ENCODE data around the gene ATRN.

ATRN gene

DNA sequence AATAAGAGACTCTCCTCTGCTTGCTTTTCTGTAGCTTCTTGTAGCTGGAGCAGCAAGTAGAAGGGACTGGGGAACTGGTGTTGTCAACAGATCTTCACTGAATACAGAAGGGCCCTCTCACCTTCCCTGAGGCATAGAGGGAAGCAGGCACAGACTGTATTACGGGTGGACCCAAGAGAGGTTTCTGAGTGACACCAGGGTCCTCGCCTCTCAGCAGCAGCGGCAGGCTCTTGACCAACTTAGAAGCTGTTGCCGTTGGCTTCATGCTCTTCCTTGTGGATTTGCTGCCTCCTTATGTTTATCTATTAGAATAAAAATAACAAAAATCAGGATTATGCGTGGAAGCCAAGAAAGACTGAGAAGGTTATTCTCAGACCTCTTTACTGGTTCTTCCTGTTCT lies 160.7 kb downstream of the ATRN start:
- no peak for DNase-seq

DNA sequence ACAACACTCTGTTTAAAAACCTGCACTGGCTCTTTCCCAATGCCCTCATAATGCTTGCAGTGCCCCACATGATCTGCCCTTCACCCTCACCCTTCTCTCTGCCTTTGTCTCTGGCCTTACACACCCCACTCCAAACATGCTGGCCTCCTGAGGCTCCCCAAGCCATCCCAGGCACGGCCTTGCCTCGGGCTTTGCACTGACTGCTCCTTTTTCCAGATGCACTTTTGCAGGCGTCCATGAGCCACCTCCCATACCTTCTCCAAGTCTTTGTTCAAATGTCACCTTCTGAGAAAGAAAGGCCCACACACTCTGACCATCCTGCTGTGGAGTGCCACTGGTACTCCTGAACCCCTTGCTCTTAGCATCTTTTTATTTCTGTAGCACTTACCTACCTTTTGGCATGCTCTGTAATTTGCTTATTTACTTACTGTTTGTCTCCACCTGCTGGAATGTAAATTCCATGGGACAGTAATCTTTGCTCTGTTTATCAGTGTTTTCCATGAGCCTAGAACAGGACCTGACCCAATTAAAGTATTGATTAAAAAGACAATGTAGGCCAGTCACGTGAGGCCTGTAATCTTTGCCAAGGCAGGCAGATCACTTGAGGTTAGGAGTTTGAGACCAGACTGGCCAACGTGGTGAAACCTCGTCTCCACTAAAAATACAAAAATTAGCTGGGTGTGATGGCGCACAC lies 161.6 kb downstream of the ATRN start:
- DNase-seq = no peak

DNA sequence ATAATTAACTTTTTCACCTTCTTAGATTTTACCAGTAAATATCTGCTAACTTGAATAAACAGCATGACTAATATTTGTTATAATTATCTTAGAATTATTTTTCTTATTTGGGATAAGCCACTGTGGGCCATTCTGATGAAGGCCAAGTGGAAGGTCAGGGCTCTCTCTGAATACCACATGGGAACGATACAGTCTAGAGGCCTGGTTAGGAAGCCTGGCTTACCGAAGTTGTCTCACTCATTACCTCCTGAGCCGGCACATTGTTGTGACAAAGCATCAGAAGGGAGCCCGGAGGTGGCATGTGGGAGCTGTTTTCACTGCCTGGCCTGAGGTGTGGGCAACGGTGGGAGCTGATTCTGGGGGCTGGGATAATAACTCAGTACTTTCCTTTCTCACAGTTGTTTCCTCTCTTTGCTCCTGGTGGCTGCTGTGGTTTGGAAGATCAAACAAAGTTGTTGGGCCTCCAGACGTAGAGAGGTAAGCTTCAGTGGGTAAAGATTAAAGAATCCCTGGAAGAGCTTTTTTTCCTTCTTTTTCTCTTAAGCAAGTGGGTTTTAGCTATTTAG lies 163.2 kb downstream of the ATRN start:
- DNase-seq = no peak

DNA sequence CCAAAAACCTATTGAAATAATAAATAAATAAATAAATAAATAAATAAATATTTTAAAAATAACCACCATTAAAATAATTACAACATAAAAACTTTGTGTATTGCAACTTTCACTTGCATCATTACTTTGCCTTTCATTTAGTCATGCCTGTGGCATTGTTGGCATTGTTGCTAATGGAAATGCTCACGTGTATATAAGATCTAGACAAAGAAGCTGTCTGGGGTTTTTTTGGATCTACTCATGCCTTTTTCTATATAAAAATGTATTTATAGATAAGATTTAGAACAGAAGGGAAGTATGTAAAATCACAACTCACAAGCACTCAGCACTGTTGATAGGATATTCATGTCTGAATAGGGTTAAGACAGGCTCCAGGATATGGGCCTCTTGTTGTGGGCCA lies 164.5 kb downstream of the ATRN start:
- no peak for DNase-seq

DNA sequence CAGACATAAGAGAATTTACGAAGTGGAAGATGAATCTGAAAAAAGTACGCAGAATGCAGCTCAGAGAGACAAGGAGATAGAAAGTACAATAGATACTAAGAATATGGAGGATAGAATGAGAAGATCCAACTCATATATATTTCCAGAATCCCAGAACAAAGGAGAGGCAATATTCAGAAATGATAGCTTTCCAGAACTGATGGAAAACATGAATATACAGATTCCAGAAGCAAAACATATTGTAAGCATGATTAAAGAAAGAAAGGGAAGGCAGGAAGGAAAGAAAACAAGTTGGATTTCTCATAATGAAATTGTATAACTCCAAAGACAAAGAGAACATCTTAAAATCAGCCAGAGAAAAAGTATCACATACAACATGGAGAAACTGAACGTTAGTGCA lies 169.4 kb downstream of the ATRN start:
- no peak for DNase-seq

DNA sequence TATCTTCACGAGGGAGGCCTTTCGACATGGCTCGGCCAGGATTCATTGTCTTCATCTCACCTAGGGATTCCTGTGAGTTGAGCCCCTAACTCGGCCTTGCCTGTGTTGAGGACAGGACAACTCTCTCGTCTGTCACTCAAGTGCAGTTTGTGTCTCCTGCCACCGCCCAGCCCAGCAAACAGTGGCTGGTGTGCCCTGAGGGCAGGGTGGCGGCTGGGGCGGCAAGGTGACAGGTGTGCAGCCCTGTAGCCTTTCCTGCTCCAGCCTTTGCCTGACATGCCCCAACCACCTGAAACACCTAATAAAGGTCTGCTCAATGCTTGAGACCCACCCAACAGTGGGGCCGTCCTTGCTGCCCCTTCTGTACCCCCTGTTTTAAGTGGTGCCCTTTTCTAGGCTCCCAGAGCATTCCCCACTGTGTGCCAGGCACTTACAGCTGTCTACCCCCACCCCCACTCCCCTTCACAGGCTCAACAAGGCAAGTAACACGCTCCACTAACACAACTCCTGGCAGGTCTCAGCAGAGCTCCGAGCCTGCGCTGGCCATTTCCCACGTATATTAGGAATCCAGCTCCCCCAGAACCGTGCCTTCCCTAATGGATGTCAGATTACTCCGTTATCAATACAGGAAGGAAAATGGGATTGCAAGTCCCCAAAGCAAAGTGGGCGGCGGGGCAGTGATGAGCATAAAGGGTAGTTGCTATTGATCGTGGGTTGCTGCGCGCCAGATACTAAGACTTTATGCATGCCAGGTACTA lies 174.7 kb downstream of the ATRN start:
- no peak for DNase-seq

DNA sequence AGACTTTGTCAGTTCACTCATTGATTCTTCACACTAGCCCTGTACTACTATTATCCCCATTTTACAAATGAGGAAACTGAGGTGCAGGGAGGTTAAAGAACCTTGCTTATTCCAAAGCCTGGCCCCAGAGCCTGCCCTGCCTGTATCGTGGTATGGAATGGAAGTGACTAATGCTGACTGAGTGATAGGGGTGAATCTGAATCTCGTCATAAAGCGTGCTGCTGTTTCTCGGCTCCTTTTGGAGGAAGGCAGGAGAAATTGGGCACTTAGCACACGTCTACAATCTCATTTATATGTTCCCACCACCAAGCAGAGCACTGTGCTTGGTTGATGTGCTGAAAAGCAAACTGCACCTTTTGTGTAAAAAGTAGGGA lies 175.2 kb downstream of the ATRN start:
- DNase-seq = no peak

DNA sequence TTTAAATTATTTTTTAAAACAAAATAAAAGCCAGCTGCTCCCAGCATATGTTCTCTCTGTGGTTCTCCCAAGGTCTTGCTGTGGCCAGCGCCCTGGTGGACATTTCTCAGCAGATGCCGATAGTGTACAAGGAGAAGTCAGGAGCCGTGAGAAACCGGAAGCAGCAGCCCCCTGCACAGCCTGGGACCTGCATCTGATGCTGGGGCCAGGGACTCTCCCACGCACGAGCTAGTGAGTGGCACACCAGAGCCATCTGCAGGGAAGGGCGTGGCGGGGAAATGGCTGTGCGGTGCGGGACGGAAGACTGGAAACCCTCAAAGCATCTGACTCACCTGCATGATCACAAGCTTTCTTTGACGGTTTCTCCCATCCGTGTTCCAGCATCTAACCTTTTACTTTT lies 175.8 kb downstream of the ATRN start:
- no peak for DNase-seq

DNA sequence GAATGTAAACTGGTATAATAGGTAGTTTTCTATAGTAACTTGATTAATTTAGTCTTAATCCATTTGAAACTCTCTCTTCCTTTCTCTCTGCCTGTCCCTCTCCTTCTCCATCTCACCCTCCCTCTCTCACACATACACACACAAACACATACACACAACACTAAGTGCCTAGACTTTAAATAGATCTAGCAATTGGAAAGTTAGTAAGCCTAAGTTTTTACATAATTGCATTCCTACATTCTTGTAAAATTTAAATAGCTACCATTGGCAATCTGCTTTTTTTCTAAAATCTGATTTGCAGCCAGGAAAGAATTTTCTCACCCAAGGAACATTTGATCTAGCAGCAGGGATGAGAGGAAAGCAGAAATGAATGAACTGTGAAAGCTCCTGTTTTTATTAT lies 176.7 kb downstream of the ATRN start:
- DNase-seq = no peak

DNA sequence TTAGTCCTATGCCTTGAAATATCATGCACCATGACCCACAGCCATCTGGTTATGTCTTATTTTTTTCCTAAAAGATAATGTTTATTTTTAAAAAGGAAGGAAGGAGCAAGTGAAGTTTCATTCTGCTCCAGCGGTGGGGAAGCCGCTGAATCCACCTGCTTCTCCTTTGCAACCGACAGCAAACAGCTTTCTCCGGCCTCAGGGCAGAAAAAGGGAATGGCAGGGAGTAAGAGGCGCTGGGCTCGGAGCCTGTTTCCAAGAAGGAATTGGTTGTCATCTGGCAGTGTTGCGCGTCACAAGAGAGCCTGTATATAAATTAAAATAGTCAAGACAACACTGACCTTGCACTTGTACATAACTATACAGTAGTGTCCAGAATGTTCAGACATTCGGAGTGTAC lies 178.1 kb downstream of the ATRN start:
- no peak for DNase-seq

DNA sequence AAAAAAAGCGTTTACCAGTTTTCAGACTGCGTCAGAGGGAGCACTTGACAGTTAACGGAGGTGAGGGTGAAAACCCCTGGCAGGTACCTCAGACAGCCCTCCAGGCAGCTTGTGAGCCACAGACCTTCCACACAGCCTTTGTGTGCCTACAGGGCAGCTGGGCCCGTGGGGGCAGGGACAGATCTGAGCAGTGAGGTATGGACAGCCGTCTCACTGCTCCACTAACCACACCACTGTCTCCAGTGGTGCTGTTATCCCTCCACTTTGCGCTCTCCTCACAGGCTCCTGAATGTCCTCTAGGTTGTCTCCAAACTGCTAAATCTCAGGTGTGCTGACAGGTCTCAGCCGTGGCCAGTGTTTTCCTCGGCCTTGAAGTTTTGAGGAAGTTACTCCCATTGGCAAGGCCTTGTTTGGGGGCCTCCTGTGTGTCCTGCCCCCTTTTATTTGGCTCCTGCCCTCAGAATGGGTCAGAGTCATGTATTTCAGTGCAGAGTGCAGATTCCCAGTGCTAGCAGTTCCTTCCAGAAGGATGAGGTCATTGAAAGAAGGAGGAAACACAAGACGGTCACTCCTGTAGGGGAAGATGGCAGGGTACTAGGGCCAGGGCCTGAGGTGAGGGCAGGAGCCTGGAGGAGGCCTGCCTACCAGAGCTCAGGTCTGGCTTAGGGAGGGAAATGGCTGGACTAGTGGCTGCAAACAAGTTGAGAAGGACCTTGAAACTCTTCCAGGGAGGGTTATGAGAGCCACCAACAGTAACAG lies 180.6 kb downstream of the ATRN start:
- no peak for DNase-seq

DNA sequence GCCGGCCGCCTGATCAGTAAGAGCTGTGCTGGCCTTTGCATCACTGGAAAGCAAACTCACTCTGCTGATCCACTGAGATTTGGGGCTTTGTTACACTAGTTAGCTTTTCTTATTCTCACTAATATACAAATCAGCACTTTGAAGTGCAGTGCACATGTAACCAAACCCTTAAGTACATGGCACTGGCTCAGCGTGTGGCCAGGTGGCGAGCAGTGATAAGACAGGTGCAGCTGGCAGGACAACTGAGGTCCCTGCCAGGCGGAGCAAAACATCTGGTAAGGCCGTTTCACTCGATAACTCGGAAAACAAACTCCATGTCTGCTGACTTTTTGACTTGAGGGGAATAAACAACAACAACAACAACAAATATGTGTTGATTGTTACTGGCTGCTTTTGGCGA lies 181.4 kb downstream of the ATRN start:
- DNase-seq = no peak

DNA sequence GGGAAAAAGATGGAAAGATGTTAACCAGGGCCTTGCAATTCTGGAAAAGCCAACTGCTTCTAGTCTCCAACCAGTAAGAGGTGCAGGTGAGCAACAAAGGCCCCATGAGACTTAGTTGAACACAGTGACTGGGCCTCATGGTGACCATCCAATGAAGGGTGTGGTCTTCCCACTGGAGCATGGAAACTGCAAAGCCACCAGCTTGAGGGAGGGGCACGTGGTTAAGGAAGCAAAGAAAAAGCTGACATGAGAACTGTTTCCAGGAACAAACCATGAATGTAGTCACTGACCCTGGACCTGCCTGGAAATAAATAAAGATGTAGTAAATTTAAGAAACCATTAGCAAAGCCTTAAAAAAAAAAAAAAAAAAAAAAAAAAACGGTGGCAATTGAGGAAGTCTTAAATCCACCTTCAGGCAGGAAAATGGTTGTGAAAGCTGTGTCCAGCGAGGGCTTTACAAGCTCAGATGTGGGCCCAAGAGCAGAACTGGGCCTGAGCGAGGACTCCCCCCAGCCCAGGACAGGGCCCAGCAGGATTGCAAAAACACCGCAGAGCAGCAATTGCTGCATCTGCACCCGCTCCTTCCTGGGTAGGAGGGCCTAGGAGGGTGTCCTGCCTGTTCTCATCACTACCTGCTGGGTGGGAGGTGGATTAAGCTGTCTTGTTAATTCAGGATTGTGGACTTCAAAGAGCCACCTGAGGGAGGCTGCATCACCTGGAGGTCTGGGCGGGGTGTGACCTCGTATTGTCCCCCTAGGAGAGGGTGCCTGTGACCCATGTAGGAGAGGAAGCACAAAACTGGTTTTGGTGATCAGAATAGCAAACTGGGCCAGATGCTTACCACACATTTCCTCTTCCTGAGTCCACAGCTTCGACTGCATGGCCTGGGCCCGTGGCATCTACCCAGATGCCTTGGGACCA lies 182.1 kb downstream of the ATRN start:
- DNase-seq = no peak

DNA sequence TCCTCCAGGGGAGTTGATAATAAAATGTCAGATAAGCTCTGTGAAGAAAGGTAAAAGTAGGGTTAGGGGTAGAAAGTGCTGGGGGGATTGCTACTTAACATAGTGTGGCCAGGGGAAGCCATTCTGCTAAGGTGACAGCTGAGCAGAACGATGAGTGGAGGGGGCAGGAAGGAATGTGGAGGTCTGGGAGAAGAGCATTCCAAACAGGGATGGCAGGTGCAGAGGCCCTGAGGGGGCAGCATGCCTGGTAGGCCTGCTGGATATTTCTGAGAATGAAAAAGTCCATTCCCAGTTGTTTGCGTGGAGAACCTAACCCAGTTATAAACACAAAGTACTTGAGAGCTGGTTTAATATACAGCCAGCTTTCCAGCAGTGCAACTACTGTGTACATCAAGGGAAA lies 183.1 kb downstream of the ATRN start:
- no peak for DNase-seq

DNA sequence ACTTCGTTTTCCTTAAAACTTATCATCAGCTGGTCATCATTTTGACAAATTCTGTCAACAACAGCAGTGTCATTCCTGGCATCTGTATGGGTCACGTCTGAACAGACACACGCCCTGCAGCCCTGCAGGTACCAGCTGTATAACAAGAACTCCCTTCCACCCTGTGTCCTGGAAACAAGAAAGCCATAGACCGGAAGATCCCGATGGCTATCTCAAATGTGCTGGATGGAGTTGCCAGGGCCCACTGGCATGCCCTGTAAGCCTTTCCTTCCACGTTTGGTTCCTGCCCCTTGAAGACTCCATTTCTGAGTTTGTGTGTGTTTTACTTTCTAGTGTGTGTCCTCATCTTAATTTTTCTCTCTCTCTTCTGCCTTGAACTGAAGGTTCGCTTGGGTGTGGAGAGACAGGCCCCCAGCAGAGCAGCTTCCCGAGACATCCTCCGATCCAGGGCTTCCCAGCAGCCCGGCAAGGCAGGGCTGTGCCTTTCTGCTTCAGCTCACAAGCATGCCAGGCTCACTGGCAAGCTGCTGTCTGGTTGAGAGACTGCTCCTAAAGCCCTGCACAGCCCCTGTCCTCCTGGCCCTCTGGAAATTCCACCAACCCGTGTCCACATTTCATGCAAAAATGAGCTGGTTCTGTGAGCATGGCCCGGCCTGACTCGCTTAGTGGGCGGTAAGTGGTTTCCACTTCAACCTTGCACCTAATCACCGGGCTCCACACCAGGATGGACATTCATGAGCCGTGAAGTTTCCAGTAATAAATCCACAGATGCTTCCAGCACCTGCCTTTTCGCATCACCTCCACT lies 183.7 kb downstream of the ATRN start:
- DNase-seq = no peak

DNA sequence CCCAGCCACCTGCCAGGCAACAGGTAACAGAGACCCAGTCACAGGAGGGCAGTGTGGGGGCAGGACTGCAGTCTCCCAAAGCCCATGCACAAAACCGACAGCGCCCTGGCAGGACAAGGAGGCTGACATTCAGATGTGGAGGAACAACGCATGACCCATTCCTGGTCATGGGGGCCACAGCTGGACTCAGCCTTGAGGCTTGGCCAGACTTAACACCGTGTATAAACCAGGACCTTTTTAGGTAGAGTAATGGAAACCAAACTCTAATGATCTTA lies 184.2 kb downstream of the ATRN start:
- DNase-seq = no peak

DNA sequence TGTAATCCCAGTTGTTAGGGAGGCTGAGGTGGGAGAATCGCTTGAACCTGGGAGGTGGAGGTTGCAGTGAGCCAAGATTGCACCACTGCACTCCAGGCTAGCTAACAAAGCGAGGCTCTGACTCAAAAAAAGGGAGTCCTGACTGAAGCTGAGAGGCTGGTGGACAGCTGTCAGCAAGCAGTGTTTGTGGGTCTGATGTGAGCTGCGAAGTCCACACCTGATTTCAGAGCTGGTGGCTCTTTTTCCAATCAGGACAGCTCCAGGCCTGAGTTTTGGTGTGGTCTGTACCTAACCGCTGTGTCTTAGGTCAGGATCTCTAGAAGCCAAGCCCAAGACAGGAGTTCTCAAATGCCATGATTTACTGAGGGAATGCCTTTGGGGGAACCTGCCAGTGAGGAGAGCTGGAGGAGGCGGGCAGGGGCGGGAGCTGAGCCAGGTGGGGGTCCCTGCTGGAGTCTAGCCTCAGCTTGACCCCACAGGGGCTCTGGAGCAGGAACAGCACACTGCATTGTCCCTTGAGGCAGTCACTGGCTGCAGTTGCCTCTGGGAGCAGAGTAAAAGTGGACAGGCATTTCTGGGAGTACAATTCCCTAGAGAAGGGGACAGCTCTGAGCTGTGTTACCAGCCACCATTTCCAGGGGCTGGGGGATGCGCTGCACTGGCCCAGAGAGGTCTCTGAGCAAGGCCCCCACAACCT lies 187.3 kb downstream of the ATRN start:
- no peak for DNase-seq

DNA sequence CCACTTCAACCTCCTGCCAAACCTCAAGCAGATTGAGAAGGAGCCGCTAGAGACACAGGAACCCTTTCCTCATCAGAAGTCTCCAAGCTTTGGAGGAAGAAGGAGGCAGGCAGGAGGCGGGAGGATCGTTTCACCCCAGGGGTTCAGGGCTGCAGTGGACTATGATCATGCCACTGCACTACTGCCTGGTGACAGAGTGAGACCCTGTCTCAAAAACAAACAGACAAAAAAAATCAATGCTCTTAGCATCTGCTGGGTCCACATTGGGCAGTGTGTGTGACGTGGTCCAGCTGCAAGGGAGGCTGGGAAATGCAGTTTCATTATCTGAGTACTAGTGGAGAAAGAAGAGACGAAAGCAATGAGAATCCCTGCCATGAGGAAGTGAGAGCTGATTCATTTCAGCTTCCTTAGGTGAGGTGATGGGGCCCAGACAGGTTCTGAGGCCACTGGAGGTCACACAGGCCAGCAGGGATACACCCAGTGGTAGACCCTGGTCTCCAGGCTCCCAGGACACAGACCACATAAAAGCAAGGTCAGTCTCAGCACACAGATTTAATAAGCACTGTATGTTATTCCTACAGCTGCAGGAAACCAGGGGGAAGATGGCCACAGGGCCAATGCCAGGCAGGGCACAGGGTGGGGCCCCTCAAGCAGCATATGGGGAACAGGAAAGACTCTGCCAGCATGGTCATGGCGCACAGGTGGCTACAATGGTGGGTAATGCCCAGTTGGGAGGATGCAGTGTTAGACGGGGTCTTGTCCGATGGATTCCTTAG lies 188.1 kb downstream of the ATRN start:
- no peak for DNase-seq

DNA sequence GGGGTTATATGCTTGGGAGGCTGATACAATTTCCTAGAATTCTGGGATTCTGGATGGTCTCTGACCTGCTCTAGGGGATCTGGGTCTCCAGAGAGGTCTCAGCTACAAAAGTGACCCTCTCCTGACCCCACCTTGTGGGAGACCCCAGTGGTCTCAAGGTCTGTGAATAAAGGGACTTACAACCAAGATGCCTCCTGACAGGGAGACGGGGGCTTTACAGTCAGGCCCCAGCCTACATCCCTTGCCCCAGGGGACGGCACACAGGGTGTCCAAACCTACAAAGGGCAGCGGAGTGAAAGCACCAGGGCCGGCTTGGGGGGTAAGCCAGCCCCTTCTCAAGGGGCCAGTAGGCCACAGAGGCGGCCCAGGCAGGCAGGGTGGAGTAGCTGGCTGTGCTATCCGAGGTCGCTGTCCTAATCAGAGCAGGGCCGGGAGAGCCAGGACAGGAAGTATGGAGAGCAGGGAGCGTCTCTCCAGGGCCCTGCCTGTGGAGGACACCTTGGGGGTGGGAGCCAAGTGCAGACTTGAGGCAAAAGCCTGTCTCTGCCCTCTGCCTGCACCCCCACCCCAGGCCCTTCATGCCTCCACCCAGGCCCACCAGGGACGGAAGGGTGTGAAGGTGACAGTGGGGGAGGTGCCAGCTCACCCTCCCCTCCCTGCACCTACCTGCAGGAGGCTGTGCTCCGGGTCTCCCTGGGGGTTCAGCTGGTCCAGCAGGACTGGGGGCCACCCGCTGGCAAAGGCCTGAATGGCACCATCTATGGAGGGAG lies 188.9 kb downstream of the ATRN start:
- DNase-seq = no peak

Measured in activated CD4-positive, CD25-positive, alpha-beta regulatory T cell (primary cell).